GM21447 (cell line): ENCODE measurements around the gene COL1A1.
A peak's percentile ranks its signal among the peaks of the same experiment; 100 is the strongest.

ENCODE experiments used
- ATAC-seq: cut with Tn5 transposase; IDR thresholded peaks from one replicate; pipeline ENCODE4 v1.9.1; 2021; ENCODE audit not compliant: unreplicated experiment

The COL1A1 gene

GRCh38 chr17:50213026-50214022 lies 11.9 kb upstream of the COL1A1 start:
- ATAC-seq = peak; percentile 94

- ATAC-seq = no peak
Measured at GRCh38 chr17:50212121-50212843, 10.9 kb upstream of the COL1A1 start.

- ATAC-seq = no peak
Measured at GRCh38 chr17:50211249-50212120, 10.1 kb upstream of the COL1A1 start.

GRCh38 chr17:50210240-50211225 lies 9.1 kb upstream of the COL1A1 start:
- no peak for ATAC-seq

- no peak for ATAC-seq
Measured at GRCh38 chr17:50209472-50210239, 8.2 kb upstream of the COL1A1 start.

- ATAC-seq = no peak
Measured at GRCh38 chr17:50209133-50209471, 7.7 kb upstream of the COL1A1 start.

DNA sequence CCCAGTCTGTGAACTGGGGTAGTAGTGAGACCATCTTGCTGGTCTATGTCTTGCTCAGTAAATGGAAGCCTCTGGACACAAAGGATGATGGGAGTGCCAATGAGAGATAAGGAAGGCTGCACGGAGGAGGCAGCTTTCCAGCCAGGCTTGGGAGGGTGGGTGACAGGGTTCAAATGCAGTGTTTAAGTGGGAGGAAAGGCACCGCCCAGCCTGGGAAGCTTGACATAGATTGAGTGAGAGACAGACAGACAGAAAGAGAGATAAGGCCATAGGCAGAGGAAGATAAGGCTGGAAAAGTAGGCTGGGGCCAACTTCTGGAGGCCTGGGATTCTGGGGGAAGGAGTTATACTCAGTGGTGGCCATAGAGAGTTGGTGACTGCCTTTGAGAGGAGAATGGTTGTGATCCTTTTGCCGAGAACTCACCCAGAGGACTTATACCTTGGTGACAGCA lies 7.2 kb upstream of the COL1A1 start:
- no peak for ATAC-seq

DNA sequence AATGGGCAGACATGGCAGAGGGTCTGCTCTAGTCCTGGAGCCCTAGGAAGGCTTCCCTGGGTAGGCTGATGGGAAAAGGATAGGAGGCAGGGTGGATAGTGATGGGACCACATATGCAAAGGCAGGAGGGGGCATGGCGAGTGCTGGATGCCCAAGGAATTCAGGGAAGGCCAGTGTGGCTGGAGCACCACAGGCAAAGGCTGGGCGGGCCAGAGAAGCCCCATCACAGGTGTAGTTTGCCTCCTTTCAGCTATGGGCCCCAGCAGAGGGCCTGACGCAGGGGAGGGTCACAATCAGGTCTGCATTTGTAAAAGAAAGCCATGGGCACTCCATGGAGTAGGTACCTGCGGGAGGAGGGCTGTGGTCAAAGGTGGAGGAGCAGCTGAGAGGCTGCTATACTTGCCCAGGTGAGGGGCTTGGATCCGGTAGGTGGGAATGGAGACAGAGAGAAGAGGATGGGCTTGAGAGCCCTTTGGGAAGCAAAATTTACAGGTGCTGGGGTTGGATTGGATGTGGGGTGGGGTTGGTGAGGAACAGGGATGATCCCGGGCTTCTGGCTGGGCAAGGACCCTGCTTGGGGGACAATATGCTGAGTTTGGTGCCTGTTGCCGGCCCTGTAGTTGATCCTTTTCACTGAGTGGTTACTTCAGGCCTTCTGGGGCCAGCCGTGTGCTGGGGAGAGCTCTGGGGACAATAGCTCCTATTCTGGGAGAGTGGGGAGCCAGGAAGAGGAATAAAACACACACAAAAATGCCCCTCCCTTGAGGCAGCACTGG lies 6.5 kb upstream of the COL1A1 start:
- no peak for ATAC-seq

DNA sequence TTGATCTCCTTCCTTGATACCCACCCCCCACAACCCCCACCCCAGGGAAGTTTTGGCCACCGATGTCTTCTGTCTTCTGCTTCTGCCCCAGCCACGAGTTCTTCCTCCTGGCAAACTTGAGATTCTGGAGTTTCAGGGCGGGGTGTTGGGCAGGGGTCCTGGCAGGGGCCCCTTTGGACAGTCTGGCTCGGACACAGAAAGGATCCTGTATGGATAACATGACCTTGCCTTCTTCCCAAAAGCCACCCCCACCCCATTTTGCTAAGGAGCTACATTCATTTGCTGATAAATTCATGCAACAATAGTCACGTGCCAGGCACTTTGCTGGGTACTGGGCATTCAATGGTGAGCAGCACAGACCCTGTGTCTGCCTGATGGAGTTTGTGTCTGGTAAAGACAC lies 5.9 kb upstream of the COL1A1 start:
- no peak for ATAC-seq

DNA sequence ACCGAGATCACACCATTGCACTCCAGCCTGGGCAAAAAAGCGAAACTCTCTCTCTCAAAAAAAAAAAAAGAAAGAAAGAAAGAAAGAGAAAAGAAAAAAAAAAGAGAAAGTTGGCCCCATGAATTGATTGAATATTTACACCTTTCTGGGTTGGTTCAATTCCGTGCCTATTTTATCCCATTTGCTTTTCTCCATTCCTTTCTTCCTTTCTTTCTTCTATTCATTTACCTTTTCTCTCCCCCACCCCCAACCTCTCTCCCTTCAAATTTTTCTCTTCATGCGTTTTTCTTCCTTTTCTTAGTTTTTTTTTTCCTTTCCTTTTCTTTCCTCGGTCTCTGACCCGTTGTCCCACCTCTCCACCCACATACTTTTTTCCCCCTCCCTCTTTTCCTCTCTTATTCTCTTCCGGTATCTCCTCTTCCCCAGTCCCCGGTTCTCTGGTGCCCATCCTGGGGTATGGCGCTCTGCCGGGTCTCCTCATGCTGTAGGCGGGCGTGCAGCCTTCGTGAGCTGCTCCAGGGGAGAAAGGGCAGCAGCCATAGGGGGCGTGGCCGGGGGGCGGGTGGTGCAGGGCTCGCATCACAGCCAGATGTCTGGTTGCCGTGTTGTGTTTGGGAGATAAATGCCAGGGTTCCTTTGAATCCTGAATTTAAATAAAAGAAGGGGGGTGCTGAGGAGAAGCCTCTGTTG lies 5.3 kb upstream of the COL1A1 start:
- ATAC-seq = no peak

DNA sequence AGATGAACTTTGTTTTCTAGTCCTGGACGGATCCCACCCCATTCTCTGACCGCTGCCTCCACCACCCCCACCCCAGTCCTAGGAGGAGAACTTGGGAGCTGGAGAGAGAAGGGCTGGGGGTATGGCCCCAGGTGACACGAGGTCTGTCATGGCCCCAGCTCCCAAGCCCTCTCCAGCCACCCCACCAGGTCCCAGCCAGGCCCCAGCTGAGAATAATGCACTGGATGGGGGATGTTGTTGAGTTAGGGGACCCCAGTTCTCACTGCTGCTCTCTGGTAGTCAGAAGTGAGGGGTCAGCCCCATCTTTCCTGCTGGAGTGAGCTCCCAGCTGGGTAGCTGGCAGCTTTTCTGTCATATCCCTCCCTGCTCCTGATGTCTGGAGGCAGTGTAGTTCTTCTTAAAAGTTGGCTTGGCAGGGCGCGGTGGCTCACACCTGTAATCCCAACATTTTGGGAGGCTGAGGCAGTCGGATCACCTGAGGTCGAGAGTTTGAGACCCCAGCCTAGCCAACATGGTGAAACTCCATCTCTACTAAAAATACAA lies 4.6 kb upstream of the COL1A1 start:
- ATAC-seq = no peak

- no peak for ATAC-seq
Measured at GRCh38 chr17:50205111-50205962, 3.9 kb upstream of the COL1A1 start.

GRCh38 chr17:50204431-50204830 lies 3.0 kb upstream of the COL1A1 start:
- ATAC-seq = no peak

GRCh38 chr17:50203604-50204345 lies 2.3 kb upstream of the COL1A1 start:
- ATAC-seq = no peak

- ATAC-seq = no peak
Measured at GRCh38 chr17:50203086-50203485, 1.7 kb upstream of the COL1A1 start.
